GM12878 (cell line): ENCODE measurements around the gene YAE1. TPM values are rescaled to one million over a fixed set of nuclear protein-coding genes. Genes with fewer than 3 reads are reported as not detected.

Experiments used
- ATAC-seq: fragments of 200-7000 bp; cut with Tn5 transposase; 3 replicates; pipeline ENCODE4 v1.9.1; 2020; ENCODE audit warnings: mild to moderate bottlenecking, moderate library complexity
- BruUV-seq: library from RNA; stranded (reverse); fragments of 400-500 nt; replicated peaks from 2 replicates; lab custom pipeline; 2021; lab: Mats Ljungman, UMichigan
- CTCF ChIA-PET: fragments of 300-600 bp; sonication (Branson Sonifier 250); formaldehyde crosslinking; extraction: SDS; loops from one replicate; lab custom pipeline; 2021; ENCODE audit warnings: inconsistent platforms; lab: Yijun Ruan, JAX
- POLR2A ChIA-PET: fragments of 350-600 bp; formaldehyde crosslinking; extraction: SDS; loops from one replicate; lab custom pipeline; 2021; ENCODE audit warnings: inconsistent platforms; lab: Charles Lee
- RAD21 ChIA-PET: fragments of 300-600 bp; sonication (Branson Sonifier 250); formaldehyde crosslinking; loops from one replicate; lab custom pipeline; 2023; ENCODE audit warnings: antibody characterized with exemption; ENCODE audit not compliant: unreplicated experiment; lab: Charles Lee
- SMC1A ChIA-PET: fragments of 300-600 bp; sonication (Branson Sonifier 250); formaldehyde crosslinking; loops from one replicate; lab custom pipeline; 2023; ENCODE audit not compliant: unreplicated experiment, uncharacterized antibody; lab: Charles Lee
- DNase-seq: peaks from one replicate; pipeline ENCODE4 v3.0.0-alpha.2; 2011; ENCODE audit warnings: low read depth, low spot score
- FAIRE-seq: peaks from 3 replicates; lab custom pipeline; 2011; peaks lifted over from hg19 to GRCh38; lab: Jason Lieb, UNC
- H2AFZ ChIP-seq: 2 replicates; pipeline ENCODE4 v1.6.0; 2011; ENCODE audit warnings: low read depth, low read length, control low read depth; ENCODE audit not compliant: control insufficient read depth
- H3K27ac ChIP-seq: 2 replicates; pipeline ENCODE4 v1.5.1; 2011; ENCODE audit warnings: control low read depth; ENCODE audit not compliant: control insufficient read depth, insufficient read depth
- H3K27me3 ChIP-seq, 2 experiments: replicated peaks in 1 of 2; 2 replicates each; pipeline versions ENCODE4 v1.6.0 to v1.6.1; 2011; ENCODE audit warnings: low read length in 1 of 2; ENCODE audit not compliant: control insufficient read depth in 2 of 2, insufficient read depth in 2 of 2
- H3K36me3 ChIP-seq, 2 experiments: 2 replicates each; pipeline ENCODE4 v1.5.1; 2011; ENCODE audit warnings: low read length in 1 of 2; ENCODE audit not compliant: control insufficient read depth in 2 of 2, insufficient read depth in 2 of 2
- H3K4me1 ChIP-seq: 2 replicates; pipeline ENCODE4 v1.6.1; 2011; ENCODE audit warnings: mild to moderate bottlenecking, low read length, moderate library complexity, mixed read lengths; ENCODE audit not compliant: control insufficient read depth, insufficient read depth
- H3K4me2 ChIP-seq: 2 replicates; pipeline ENCODE4 v1.6.0; 2011; ENCODE audit warnings: control low read depth; ENCODE audit not compliant: control insufficient read depth, insufficient read depth
- H3K4me3 ChIP-seq: fragments of 200-600 bp; sonication (generic); 2 replicates; pipeline ENCODE4 v1.5.1; 2016
- H3K79me2 ChIP-seq: 2 replicates; pipeline ENCODE4 v1.6.0; 2011; ENCODE audit warnings: low read length; ENCODE audit not compliant: control insufficient read depth, insufficient read depth
- H3K9ac ChIP-seq: 2 replicates; pipeline ENCODE4 v1.8.0; 2011; ENCODE audit warnings: low read length, control low read depth, mixed read lengths; ENCODE audit not compliant: control insufficient read depth, insufficient read depth
- H3K9me3 ChIP-seq: replicated peaks from 3 replicates; pipeline ENCODE4 v1.5.1; 2011; ENCODE audit warnings: mild to moderate bottlenecking, low read length; ENCODE audit not compliant: control insufficient read depth, insufficient read depth
- H4K20me1 ChIP-seq: 2 replicates; pipeline ENCODE4 v1.6.0; 2011; ENCODE audit not compliant: control insufficient read depth, insufficient read depth
- ATF2 ChIP-seq: IDR thresholded peaks from 2 replicates; pipeline ENCODE4 v1.6.1; 2012; ENCODE audit warnings: low read length, inconsistent platforms
- BACH1 ChIP-seq: fragments of 450-650 bp; IDR thresholded peaks from 2 replicates; pipeline ENCODE4 v1.6.1; 2017; ENCODE audit warnings: mild to moderate bottlenecking, borderline replicate concordance
- BCLAF1 ChIP-seq: fragments of 450-650 bp; IDR thresholded peaks from 2 replicates; pipeline ENCODE4 v1.6.1; 2017; ENCODE audit warnings: antibody characterized with exemption, mild to moderate bottlenecking, moderate library complexity
- CREM ChIP-seq: IDR thresholded peaks from 2 replicates; pipeline ENCODE4 v1.6.1; 2014; ENCODE audit warnings: antibody characterized with exemption, low read depth
- E4F1 ChIP-seq: fragments of 450-650 bp; IDR thresholded peaks from 2 replicates; pipeline ENCODE4 v1.6.1; 2018; ENCODE audit warnings: borderline replicate concordance, mild to moderate bottlenecking; ENCODE audit not compliant: partially characterized antibody
- NR2C2 ChIP-seq: IDR thresholded peaks from 2 replicates; pipeline ENCODE4 v1.6.1; 2011; ENCODE audit warnings: borderline replicate concordance, low read depth; ENCODE audit not compliant: control insufficient read depth, insufficient read length
- NR2F1 ChIP-seq: fragments of 450-650 bp; conservative IDR thresholded peaks from 2 replicates; pipeline ENCODE4 v1.6.1; 2017; ENCODE audit warnings: mild to moderate bottlenecking
- PRDM15 ChIP-seq: fragments of 450-650 bp; formaldehyde crosslinking; IDR thresholded peaks from 2 replicates; pipeline ENCODE4 v1.4.0; 2020; ENCODE audit warnings: mild to moderate bottlenecking, moderate library complexity
- RCOR1 ChIP-seq: conservative IDR thresholded peaks from 2 replicates; pipeline ENCODE4 v1.6.1; 2012; ENCODE audit warnings: low read depth, low read length, improper control_type of control experiment
- SRF ChIP-seq, 2 experiments: IDR thresholded peaks; 2 replicates each; pipeline ENCODE4 v1.6.1; 2011; ENCODE audit warnings: low read depth in 2 of 2, low read length in 2 of 2, mild to moderate bottlenecking in 1 of 2, moderate library complexity in 1 of 2
- TCF3 ChIP-seq: IDR thresholded peaks from 2 replicates; pipeline ENCODE4 v1.6.1; 2012; ENCODE audit warnings: low read depth, mild to moderate bottlenecking, low read length, borderline replicate concordance; ENCODE audit not compliant: insufficient read depth
- ZNF207 ChIP-seq: fragments of 450-650 bp; IDR thresholded peaks from 2 replicates; pipeline ENCODE4 v1.6.1; 2014; ENCODE audit warnings: antibody characterized with exemption, mild to moderate bottlenecking, borderline replicate concordance
- ZZZ3 ChIP-seq: IDR thresholded peaks from 2 replicates; pipeline ENCODE4 v1.6.1; 2011; ENCODE audit warnings: low read depth; ENCODE audit not compliant: control insufficient read depth, insufficient read length
- in situ Hi-C: fragments of 300-500 bp; cut with MboI; formaldehyde crosslinking; loops from 9 replicates; pipeline ENCODE4 v1.14.3; 2018; ENCODE audit warnings: mixed read lengths
- intact Hi-C: fragments of 100-400 bp; cut with micrococcal nuclease; formaldehyde crosslinking; loops from one replicate; pipeline ENCODE4 v1.14.2; 2022; ENCODE audit not compliant: unreplicated experiment
- polyA plus RNA-seq, 11 experiments: library from polyadenylated mRNA; depleted of rRNA in 4 of 11; unstranded in 6 of 11; stranded (reverse) in 5 of 11; fragments of >200 nt; fragmentation: Nextera tagmentation in 4 of 11; fragmentation: Illumina TruSeq in 1 of 11; extraction: Ambion mirVana in 4 of 11; extraction: Trizol in 1 of 11; gene quantifications; 1 replicate in 1 of 11; 2 replicates in 10 of 11; pipeline versions ENCODE4 v1.2.1 to v1.2.3, GENCODE V29; 2011 to 2016; ENCODE audit warnings: inconsistent platforms in 2 of 11, missing spikeins in 2 of 11, low read depth in 1 of 11
- total RNA-seq, 4 experiments: library from RNA; depleted of rRNA in 3 of 4; stranded (reverse); fragments of >200 nt in 3 of 4; fragmentation: Illumina TruSeq in 1 of 4; extraction: Trizol in 1 of 4; gene quantifications; 2 replicates each; pipeline versions ENCODE4 v1.2.1 to v1.2.3, GENCODE V29; 2013 to 2021

The YAE1 gene
- total and polyA plus RNA-seq, 10 of the 15 experiments (the other 5 are each of a cell fraction or from before 2014, with no cell fraction given): 13.5 to 35.8 (median 22.9) TPM

- H3K27ac ChIP-seq: no peak overlapping the region
- ChIA-PET CTCF (interaction anchor here (1.0 kb wide), 1 partner anchor 19 kb away, joined by 3 read pairs; no protein-coding TSS in a partner anchor), RAD21 (no interaction called here), POLR2A (no interaction called here), SMC1A (no interaction called here)
- DNase-seq: no peak
- no peaks in the 10 kb centered on the region; a peak in 1 of 4 replicates for H3K27me3 ChIP-seq
- H3K9me3 ChIP-seq: no peaks in the 10 kb centered on the region
- H3K4me2 ChIP-seq: no peak overlapping the region
- no peak overlapping the region for H3K4me3 ChIP-seq
- intact Hi-C loops: no loop called here
- in situ Hi-C loops: no loop called here
- no peak overlapping the region for H2AFZ ChIP-seq
- no peak for FAIRE-seq
- no peaks in the 10 kb centered on the region for H3K79me2 ChIP-seq
- no peaks in the 10 kb centered on the region for H3K4me1 ChIP-seq
- H3K36me3 ChIP-seq: no peaks in the 10 kb centered on the region
- H4K20me1 ChIP-seq: no peaks in the 10 kb centered on the region; the same call in 1 of the 2 replicates
- BruUV-seq: no TSS peak
- no peak overlapping the region for H3K9ac ChIP-seq
- ATAC-seq: no peak
- TF ChIP-seq SRF (IDR thresholded peaks at IDR 0.05; ENCODE audit: low read depth in 2 of 2, low read length in 2 of 2): no peak
- TF ChIP-seq BCLAF1: no peak
- no peak for TF ChIP-seq PRDM15
- TF ChIP-seq BACH1: no peak
- TF ChIP-seq ZNF207: no peak
- no peak for TF ChIP-seq ATF2
- no peak for TF ChIP-seq ZZZ3
- TF ChIP-seq CREM: no peak
- TF ChIP-seq E4F1: no peak
- TF ChIP-seq RCOR1: no peak
- no peak for TF ChIP-seq NR2C2
- no peak for TF ChIP-seq TCF3
- TF ChIP-seq NR2F1: no peak
Measured at GRCh38 chr7:39535064-39535463, 31.1 kb upstream of the YAE1 start.
